ENCODE measurements around the gene SMOC1.

The SMOC1 gene

DNA sequence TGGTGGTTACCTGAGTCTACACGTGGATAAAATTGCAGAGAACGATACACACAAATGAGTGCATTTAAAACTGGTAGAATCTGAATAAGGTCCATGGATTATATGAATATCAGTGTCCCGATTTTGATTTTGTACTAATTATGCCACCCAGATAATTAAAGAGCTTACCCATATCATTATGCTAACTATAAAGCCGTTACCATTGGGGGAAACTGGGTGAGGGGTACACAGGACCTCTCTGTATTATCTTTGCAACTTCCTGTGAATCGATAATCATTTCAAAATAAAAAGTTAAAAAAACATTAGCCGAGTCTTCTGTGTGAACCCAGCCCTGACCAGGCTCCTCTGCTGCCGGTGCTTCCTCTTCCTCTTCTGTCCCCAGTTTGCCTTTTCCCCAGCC, 107.1 kb downstream of the SMOC1 start:
- no peak overlapping the region for H3K4me2 ChIP-seq (ENCODE audit: low read length)
- H3K4me1 ChIP-seq (ENCODE audit: insufficient read depth, low read length, severe bottlenecking), result no peaks in the 10 kb centered on the region
- H3K9ac ChIP-seq (ENCODE audit: low read length), result no peak overlapping the region
- H3F3A ChIP-seq (ENCODE audit: insufficient read depth, low read length), result no peaks in the 10 kb centered on the region
- no peak overlapping the region for H3K27ac ChIP-seq (ENCODE audit: low read depth, low read length, poor library complexity, severe bottlenecking)
- TF ChIP-seq EZH2 (IDR thresholded peaks at IDR 0.05; ENCODE audit: borderline replicate concordance, low read length), result no peak
- TF ChIP-seq, protein P1, sequence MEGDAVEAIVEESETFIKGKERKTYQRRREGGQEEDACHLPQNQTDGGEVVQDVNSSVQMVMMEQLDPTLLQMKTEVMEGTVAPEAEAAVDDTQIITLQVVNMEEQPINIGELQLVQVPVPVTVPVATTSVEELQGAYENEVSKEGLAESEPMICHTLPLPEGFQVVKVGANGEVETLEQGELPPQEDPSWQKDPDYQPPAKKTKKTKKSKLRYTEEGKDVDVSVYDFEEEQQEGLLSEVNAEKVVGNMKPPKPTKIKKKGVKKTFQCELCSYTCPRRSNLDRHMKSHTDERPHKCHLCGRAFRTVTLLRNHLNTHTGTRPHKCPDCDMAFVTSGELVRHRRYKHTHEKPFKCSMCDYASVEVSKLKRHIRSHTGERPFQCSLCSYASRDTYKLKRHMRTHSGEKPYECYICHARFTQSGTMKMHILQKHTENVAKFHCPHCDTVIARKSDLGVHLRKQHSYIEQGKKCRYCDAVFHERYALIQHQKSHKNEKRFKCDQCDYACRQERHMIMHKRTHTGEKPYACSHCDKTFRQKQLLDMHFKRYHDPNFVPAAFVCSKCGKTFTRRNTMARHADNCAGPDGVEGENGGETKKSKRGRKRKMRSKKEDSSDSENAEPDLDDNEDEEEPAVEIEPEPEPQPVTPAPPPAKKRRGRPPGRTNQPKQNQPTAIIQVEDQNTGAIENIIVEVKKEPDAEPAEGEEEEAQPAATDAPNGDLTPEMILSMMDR (IDR thresholded peaks at IDR 0.05; ENCODE audit: low read length), result no peak
- H3K9me3 ChIP-seq (ENCODE audit: low read length), result no peaks in the 10 kb centered on the region
- H2AFZ ChIP-seq (ENCODE audit: low read length), result no peak overlapping the region
- no peaks in the 10 kb centered on the region for H3K79me2 ChIP-seq (ENCODE audit: insufficient read depth, low read length)
- no peaks in the 10 kb centered on the region for H3K9me2 ChIP-seq (ENCODE audit: low read depth, low read length)
- no peak overlapping the region for H3K4me3 ChIP-seq (ENCODE audit: low read depth, low read length, poor library complexity, severe bottlenecking)
- H4K20me1 ChIP-seq (ENCODE audit: insufficient read depth, low read length), result no peaks in the 10 kb centered on the region
- no peaks in the 10 kb centered on the region for H3K36me3 ChIP-seq (ENCODE audit: insufficient read depth, low read length)
- H3K27me3 ChIP-seq (ENCODE audit: insufficient read depth, low read length), result 0 out of 2 replicates have a peak, but pooled peaks cover 10% of the 10 kb centered on the region

DNA sequence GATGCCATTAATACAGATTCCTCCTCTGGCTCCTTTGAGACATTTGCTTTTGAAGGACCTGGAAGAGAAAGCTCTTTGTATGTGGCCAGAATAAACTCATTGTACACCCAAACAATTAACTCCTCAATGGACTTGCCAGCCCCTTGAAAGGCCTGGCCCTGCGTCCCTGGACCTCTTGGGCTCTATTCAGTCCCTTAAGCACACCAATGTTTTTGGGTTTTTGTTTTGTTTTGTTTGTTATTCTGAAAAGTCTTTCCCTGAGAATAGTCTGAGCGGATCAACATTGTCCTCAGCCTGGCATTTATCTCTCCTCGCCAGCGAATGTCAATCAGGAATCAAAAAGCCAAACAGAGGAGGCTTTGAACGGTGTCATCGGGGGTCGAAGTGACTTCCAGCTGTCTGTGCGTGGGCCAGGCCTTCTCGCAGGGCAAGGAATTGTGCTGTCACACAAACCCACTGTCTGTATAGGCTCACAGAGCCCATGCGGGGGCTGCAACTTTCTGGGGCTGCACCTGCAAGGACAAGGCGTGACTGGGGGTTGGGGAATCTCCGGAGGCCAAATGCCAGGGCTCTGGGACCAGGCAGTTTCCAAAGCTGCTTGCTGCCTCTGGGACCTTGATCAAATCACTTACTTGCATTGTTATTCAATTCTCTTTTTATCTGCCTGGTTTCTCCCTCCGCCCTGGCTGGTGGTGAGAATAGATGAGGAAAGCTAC, 108.3 kb downstream of the SMOC1 start:
- no peaks in the 10 kb centered on the region for H3F3A ChIP-seq (ENCODE audit: insufficient read depth, low read length)
- H2AFZ ChIP-seq (ENCODE audit: low read length), result no peak overlapping the region
- no peak overlapping the region for H3K4me3 ChIP-seq (ENCODE audit: low read depth, low read length, poor library complexity, severe bottlenecking)
- no peaks in the 10 kb centered on the region for H4K20me1 ChIP-seq (ENCODE audit: insufficient read depth, low read length)
- no peak overlapping the region for H3K4me2 ChIP-seq (ENCODE audit: low read length)
- H3K9me3 ChIP-seq (ENCODE audit: low read length), result no peaks in the 10 kb centered on the region
- TF ChIP-seq EZH2 (IDR thresholded peaks at IDR 0.05; ENCODE audit: borderline replicate concordance, low read length), result no peak
- TF ChIP-seq, protein P1 (IDR thresholded peaks at IDR 0.05; ENCODE audit: low read length), result no peak
- 0 out of 2 replicates have a peak, but pooled peaks cover 7% of the 10 kb centered on the region for H3K27me3 ChIP-seq (ENCODE audit: insufficient read depth, low read length)
- H3K36me3 ChIP-seq (ENCODE audit: insufficient read depth, low read length), result no peaks in the 10 kb centered on the region
- H3K79me2 ChIP-seq (ENCODE audit: insufficient read depth, low read length), result no peaks in the 10 kb centered on the region
- H3K9me2 ChIP-seq (ENCODE audit: low read depth, low read length), result no peaks in the 10 kb centered on the region
- no peak overlapping the region for H3K9ac ChIP-seq (ENCODE audit: low read length)
- H3K4me1 ChIP-seq (ENCODE audit: insufficient read depth, low read length, severe bottlenecking), result no peaks in the 10 kb centered on the region
- H3K27ac ChIP-seq (ENCODE audit: low read depth, low read length, poor library complexity, severe bottlenecking), result no peak overlapping the region

DNA sequence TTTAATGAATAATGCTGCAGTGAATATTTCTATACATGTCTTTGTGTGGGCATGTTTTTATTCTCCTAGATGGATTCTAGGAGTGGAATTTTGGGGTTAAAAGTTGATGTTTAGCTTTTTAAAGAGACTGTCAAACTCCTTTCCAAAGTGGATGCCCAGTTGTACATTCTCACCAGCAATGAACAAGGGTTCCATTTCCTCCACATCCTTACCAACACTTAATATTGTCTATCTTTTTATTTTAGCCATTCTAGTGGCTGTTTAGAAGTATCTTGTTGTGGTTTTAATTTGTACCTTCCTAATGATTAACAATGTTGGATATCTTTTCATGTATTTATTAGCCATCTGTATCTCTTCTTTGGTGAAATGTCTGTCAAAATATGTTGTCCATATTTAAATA, 109.8 kb downstream of the SMOC1 start:
- no peak overlapping the region for H3K4me3 ChIP-seq (ENCODE audit: low read depth, low read length, poor library complexity, severe bottlenecking)
- no peak overlapping the region for H3K27ac ChIP-seq (ENCODE audit: low read depth, low read length, poor library complexity, severe bottlenecking)
- H3K9me3 ChIP-seq (ENCODE audit: low read length), result no peaks in the 10 kb centered on the region
- no peaks in the 10 kb centered on the region for H3K9me2 ChIP-seq (ENCODE audit: low read depth, low read length)
- H2AFZ ChIP-seq (ENCODE audit: low read length), result no peak overlapping the region
- H3K4me1 ChIP-seq (ENCODE audit: insufficient read depth, low read length, severe bottlenecking), result no peaks in the 10 kb centered on the region
- no peak overlapping the region for H3K9ac ChIP-seq (ENCODE audit: low read length)
- no peak for TF ChIP-seq EZH2 (IDR thresholded peaks at IDR 0.05; ENCODE audit: borderline replicate concordance, low read length)
- TF ChIP-seq, protein P1 (IDR thresholded peaks at IDR 0.05; ENCODE audit: low read length), result no peak
- H3F3A ChIP-seq (ENCODE audit: insufficient read depth, low read length), result no peaks in the 10 kb centered on the region
- H3K27me3 ChIP-seq (ENCODE audit: insufficient read depth, low read length), result no peaks in the 10 kb centered on the region
- H3K79me2 ChIP-seq (ENCODE audit: insufficient read depth, low read length), result no peaks in the 10 kb centered on the region
- H3K4me2 ChIP-seq (ENCODE audit: low read length), result no peak overlapping the region
- no peaks in the 10 kb centered on the region for H4K20me1 ChIP-seq (ENCODE audit: insufficient read depth, low read length)
- H3K36me3 ChIP-seq (ENCODE audit: insufficient read depth, low read length), result no peaks in the 10 kb centered on the region
